A549 treated with CpdA at 1 μM for 4 hours (cell line): ENCODE results near the gene TNPO3. TPM values are rescaled to one million over a fixed set of nuclear protein-coding genes. Genes with fewer than 3 reads are reported as not detected.

Experiments used
- total RNA-seq: library from RNA; stranded (reverse); fragments of 200-300 nt; extraction: Qiagen RNA extraction; gene quantifications from 5 replicates; pipeline ENCODE4 v1.2.3, GENCODE V29; 2022; ENCODE audit warnings: low read depth

TNPO3 gene
- total RNA-seq: 41.4 to 46.5 TPM (median 44.2 TPM) in 5 replicates

GRCh38 chr7:129054438-129055293 lies at the start of gene TNPO3:
Gene TNPO3 (minus strand): TSS chr7:129055111. CDS start chr7:129054770, 341 bp downstream.

DNA sequence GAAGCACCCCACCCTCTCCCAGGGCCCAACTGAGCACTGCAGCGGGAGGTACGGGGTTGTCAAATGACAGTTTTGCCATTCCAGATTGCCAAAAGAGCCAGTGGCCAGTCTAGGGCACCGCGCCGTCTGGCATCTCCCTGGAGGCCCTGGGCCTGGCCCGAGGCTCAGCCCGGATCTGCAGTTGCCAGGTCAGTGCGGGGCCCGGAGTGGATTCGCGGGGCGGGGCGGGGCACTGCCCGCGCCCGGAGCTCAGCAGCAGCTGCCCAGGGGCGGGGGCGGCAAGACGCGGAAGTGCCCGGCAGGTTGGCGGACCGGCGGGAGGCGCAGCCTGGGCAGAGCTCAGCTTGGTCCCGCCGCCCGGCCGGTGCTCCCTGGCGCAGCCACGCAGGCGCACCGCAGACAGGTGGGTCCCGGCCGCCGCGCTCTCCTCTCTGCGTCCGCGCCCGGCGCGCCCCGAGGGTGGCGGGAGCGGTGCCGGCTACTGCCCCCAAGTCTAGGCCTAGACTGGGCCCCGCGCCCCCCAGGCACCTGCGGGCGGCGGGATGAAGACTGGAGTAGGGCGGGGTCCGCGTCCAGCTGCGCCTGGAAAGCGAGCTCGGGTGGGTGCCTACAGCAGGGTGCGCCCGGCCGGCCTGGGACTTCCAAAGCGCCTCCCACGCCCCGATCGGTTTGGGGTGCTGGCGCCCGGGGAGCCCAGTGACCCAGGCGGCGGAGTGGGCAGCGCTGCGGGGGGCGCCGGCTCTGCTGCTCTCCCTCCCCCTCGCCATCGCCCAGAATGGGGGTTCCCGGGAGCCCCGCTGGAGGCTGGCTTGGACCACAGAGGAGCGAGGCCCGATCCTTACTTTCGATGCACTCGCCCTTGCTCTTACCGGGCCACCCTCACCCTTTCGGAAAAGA lies 117.0 kb downstream of the TNPO3 start, which contains the start of gene IRF5:
Gene IRF5 (plus strand): TSS at position 281 of the 897 bp plus-strand sequence. CDS start 4,155 bp downstream, outside the sequence.

GRCh38 chr7:128910569-128910945 lies 144.4 kb downstream of the TNPO3 start, which contains the start of gene KCP:
Gene KCP (minus strand): TSS chr7:128910709. CDS start chr7:128910676, 33 bp downstream.

Other genes starting within 250 kb of the TNPO3 start
- gene FLNC, start 224.7 kb downstream of the TNPO3 start, total RNA-seq: 4.0 to 7.5 TPM (median 5.2 TPM) in 5 replicates
- gene ATP6V1F, start 192.3 kb downstream of the TNPO3 start, total RNA-seq: 243 to 262 TPM (median 252 TPM) in 5 replicates
- 0.11 to 0.21 TPM (median 0.16 TPM) in 5 replicates for gene KCP, start 144.4 kb downstream of the TNPO3 start, total RNA-seq
- gene IRF5, start 117.2 kb downstream of the TNPO3 start, total RNA-seq: 12.6 to 14.9 TPM (median 14.1 TPM) in 5 replicates
- 5.8 to 7.2 TPM (median 6.5 TPM) in 5 replicates for gene TSPAN33, start 89.6 kb upstream of the TNPO3 start, total RNA-seq
- 14.3 to 19.3 TPM (median 16.6 TPM) in 5 replicates for gene SMO, start 133.5 kb upstream of the TNPO3 start, total RNA-seq
- 5.2 to 7.1 TPM (median 6.6 TPM) in 5 replicates for gene AHCYL2, start 169.9 kb upstream of the TNPO3 start, total RNA-seq